GM12892 (cell line): ENCODE results near the gene CHST11.

Source experiments
- POLR2A ChIP-seq: IDR thresholded peaks from 2 replicates; pipeline ENCODE4 v1.6.1; 2011; ENCODE audit warnings: low read depth, low read length, control low read depth
- POLR2AphosphoS5 ChIP-seq: IDR thresholded peaks from 2 replicates; pipeline ENCODE4 v1.6.1; 2011; ENCODE audit warnings: low read depth, low read length, control low read depth

- TF ChIP-seq POLR2AphosphoS5, result no peak
- no peak for TF ChIP-seq POLR2A
These were observed 229.4 kb downstream of the CHST11 start for GRCh38 chr12:104686196-104686595.
